HL-60/S4 treated with retinoic acid at 250 ng/mL for 4 days and 3 days (cell line): ENCODE data around the gene YES1.
"Not testable (repeated sequence)": the region's sequence is repeated elsewhere in the genome, so short reads cannot be mapped to it uniquely, and the experiment has no call there.

Source experiments
- in situ Hi-C: fragments of 300-500 bp; cut with MboI; formaldehyde crosslinking; loops from 2 replicates; pipeline ENCODE4 v1.7.0; 2022; ENCODE audit warnings: low sequenced_read_pairs

The YES1 gene

GRCh38 chr18:741931-742512 is 70.0 kb downstream of the YES1 start:
- in situ Hi-C loops = loop anchor here (10.0 kb wide), 1 partner anchor 93 kb away; no protein-coding TSS in a partner anchor

- in situ Hi-C loops = no loop called here
These were observed 79.7 kb downstream of the YES1 start for GRCh38 chr18:732371-732770.

GRCh38 chr18:731185-731584 is 80.9 kb downstream of the YES1 start:
- in situ Hi-C loops = no loop called here

- in situ Hi-C loops = no loop called here
These were observed 81.3 kb downstream of the YES1 start for GRCh38 chr18:730692-731091.

GRCh38 chr18:730120-730519 is 81.9 kb downstream of the YES1 start:
- in situ Hi-C loops = not testable (repeated sequence)

GRCh38 chr18:725646-726045 is 86.4 kb downstream of the YES1 start:
- in situ Hi-C loops = no loop called here

GRCh38 chr18:723541-724080 is 88.4 kb downstream of the YES1 start:
- in situ Hi-C loops = no loop called here

GRCh38 chr18:717003-717402 is 95.0 kb downstream of the YES1 start:
- in situ Hi-C loops = no loop called here

- in situ Hi-C loops = no loop called here
These were observed 96.4 kb downstream of the YES1 start for GRCh38 chr18:715626-716025.

- in situ Hi-C loops = no loop called here
These were observed 98.9 kb downstream of the YES1 start for GRCh38 chr18:713135-713490.

- in situ Hi-C loops = no loop called here
These were observed 99.5 kb downstream of the YES1 start, which contains the start of gene ENOSF1 for GRCh38 chr18:712401-713134. TSS of gene ENOSF1 (minus strand) at chr18:712630. CDS start at chr18:712587, 43 bp downstream.

- in situ Hi-C loops = no loop called here
These were observed 100.2 kb downstream of the YES1 start for GRCh38 chr18:711657-712400.

- in situ Hi-C loops = no loop called here
These were observed 100.8 kb downstream of the YES1 start for GRCh38 chr18:711310-711656.

GRCh38 chr18:710418-711300 is 101.4 kb downstream of the YES1 start:
- in situ Hi-C loops = no loop called here

GRCh38 chr18:709771-710170 is 102.3 kb downstream of the YES1 start:
- in situ Hi-C loops = no loop called here

- in situ Hi-C loops = no loop called here
These were observed 103.9 kb downstream of the YES1 start for GRCh38 chr18:708096-708495.

- in situ Hi-C loops = no loop called here
These were observed 105.6 kb downstream of the YES1 start for GRCh38 chr18:706405-706804.

- in situ Hi-C loops = no loop called here
These were observed 108.7 kb downstream of the YES1 start for GRCh38 chr18:703213-703967.

- in situ Hi-C loops = no loop called here
These were observed 114.2 kb downstream of the YES1 start for GRCh38 chr18:697800-698199.

GRCh38 chr18:697012-697411 is 115.0 kb downstream of the YES1 start:
- in situ Hi-C loops = no loop called here
